HEK293T (cell line): ENCODE results near the gene CCSER1.

Experiments used
- ARNT ChIP-seq: fragments of 450-650 bp; IDR thresholded peaks from 2 replicates; pipeline ENCODE4 v1.6.1; 2017; ENCODE audit warnings: mild to moderate bottlenecking
- ELF4 ChIP-seq: fragments of 450-650 bp; IDR thresholded peaks from 2 replicates; pipeline ENCODE4 v1.6.1; 2017; ENCODE audit warnings: antibody characterized with exemption
- HDGF ChIP-seq: fragments of 450-650 bp; IDR thresholded peaks from 2 replicates; pipeline ENCODE4 v1.6.1; 2017; ENCODE audit warnings: antibody characterized with exemption, borderline replicate concordance
- LEF1 ChIP-seq: fragments of 450-650 bp; IDR thresholded peaks from 2 replicates; pipeline ENCODE4 v1.6.1; 2017; ENCODE audit warnings: mild to moderate bottlenecking, borderline replicate concordance
- PKNOX1 ChIP-seq: fragments of 450-650 bp; IDR thresholded peaks from 2 replicates; pipeline ENCODE4 v1.6.1; 2016
- SP1 ChIP-seq: fragments of 450-650 bp; IDR thresholded peaks from 2 replicates; pipeline ENCODE4 v1.6.1; 2017
- SUZ12 ChIP-seq: fragments of 450-650 bp; IDR thresholded peaks from 2 replicates; pipeline ENCODE4 v1.6.1; 2016; ENCODE audit warnings: mild to moderate bottlenecking
- TARDBP ChIP-seq: fragments of 450-650 bp; IDR thresholded peaks from 2 replicates; pipeline ENCODE4 v1.6.1; 2016

- TF ChIP-seq SUZ12, result no peak
- TF ChIP-seq ELF4, result no peak
- TF ChIP-seq SP1, result no peak
- TF ChIP-seq ARNT, result no peak
- TF ChIP-seq TARDBP, result no peak
- no peak for TF ChIP-seq PKNOX1
- no peak for TF ChIP-seq HDGF
- no peak for TF ChIP-seq LEF1
Measured at GRCh38 chr4:90152024-90152423, 24.8 kb downstream of the CCSER1 start.
